Astrocyte of the cerebellum (primary cell): ENCODE data around the gene MAP3K20.

Experiments
- DNase-seq: peaks from one replicate; pipeline ENCODE4 v3.0.0-alpha.2; 2011; ENCODE audit warnings: low read depth
- H3K4me3 ChIP-seq: 2 replicates; pipeline ENCODE4 v1.5.1; 2011; ENCODE audit warnings: mild to moderate bottlenecking, low read depth, low read length, moderate library complexity
- CTCF ChIP-seq: IDR thresholded peaks from 2 replicates; pipeline ENCODE4 v1.5.1; 2012; ENCODE audit warnings: low read length, low read depth, moderate library complexity, mild to moderate bottlenecking; ENCODE audit errors: missing control alignments
- in situ Hi-C: cut with HindIII; loops from 2 replicates; pipeline ENCODE4 v1.10.0; 2017; ENCODE audit warnings: low sequenced_read_pairs

Gene MAP3K20

GRCh38 chr2:173238385-173238784 is 162.7 kb downstream of the MAP3K20 start:
- H3K4me3 ChIP-seq, result no peak overlapping the region
- no peak for DNase-seq
- in situ Hi-C loops, result no loop called here
- TF ChIP-seq CTCF, result no peak

GRCh38 chr2:173238831-173239230 is 163.2 kb downstream of the MAP3K20 start:
- no peak for DNase-seq
- TF ChIP-seq CTCF, result no peak
- no peak overlapping the region for H3K4me3 ChIP-seq
- in situ Hi-C loops, result no loop called here

- no peak for DNase-seq
- in situ Hi-C loops, result no loop called here
- H3K4me3 ChIP-seq, result no peak overlapping the region
- TF ChIP-seq CTCF, result no peak
Observed at GRCh38 chr2:173239644-173240043, 164.0 kb downstream of the MAP3K20 start.

GRCh38 chr2:173240083-173240482 is 164.4 kb downstream of the MAP3K20 start:
- in situ Hi-C loops, result no loop called here
- DNase-seq, result no peak
- no peak overlapping the region for H3K4me3 ChIP-seq
- no peak for TF ChIP-seq CTCF

- TF ChIP-seq CTCF, result no peak
- DNase-seq, result no peak
- in situ Hi-C loops, result no loop called here
- H3K4me3 ChIP-seq, result no peak overlapping the region
Observed at GRCh38 chr2:173241643-173242042, 166.0 kb downstream of the MAP3K20 start.

- in situ Hi-C loops, result no loop called here
- no peak for TF ChIP-seq CTCF
Observed at GRCh38 chr2:173247156-173247555, 171.5 kb downstream of the MAP3K20 start.

GRCh38 chr2:173248381-173248780 is 172.7 kb downstream of the MAP3K20 start:
- in situ Hi-C loops, result no loop called here
- H3K4me3 ChIP-seq, result no peak overlapping the region
- DNase-seq, result no peak
- TF ChIP-seq CTCF, result no peak

More at GRCh38 chr2:173247156-173247555, 171.5 kb downstream of the MAP3K20 start:
- no peak overlapping the region for H3K4me3 ChIP-seq
- no peak for DNase-seq
